HL-60 (cell line): Measurements from ENCODE around the gene CACNA1C.
A peak's percentile ranks its signal among the peaks of the same experiment; 100 is the strongest.

ENCODE experiments used
- DNase-seq, 2 experiments: peaks; one replicate each; pipeline ENCODE4 v3.0.0-alpha.2; 2010 to 2020; ENCODE audit warnings: low read depth in 1 of 2, low spot score in 1 of 2
- H3K27ac ChIP-seq: fragments of 250-450 bp; sonication (Bioruptor Pico); replicated peaks from 2 replicates; pipeline ENCODE4 v1.5.1; 2020; ENCODE audit warnings: mild to moderate bottlenecking, moderate library complexity
- H3K27me3 ChIP-seq: fragments of 250-450 bp; sonication (Bioruptor Pico); 2 replicates; pipeline ENCODE4 v1.5.1; 2021; ENCODE audit warnings: mild to moderate bottlenecking, moderate library complexity; ENCODE audit not compliant: insufficient read depth, poor library complexity, severe bottlenecking
- H3K4me3 ChIP-seq: replicated peaks from 2 replicates; pipeline ENCODE4 v1.5.1; 2011; ENCODE audit warnings: mild to moderate bottlenecking, control low read depth, low read length; ENCODE audit not compliant: insufficient read depth
- CTCF ChIP-seq: IDR thresholded peaks from one replicate; pipeline ENCODE4 v1.5.1; 2011; ENCODE audit warnings: low read length, control low read depth, inconsistent platforms; ENCODE audit not compliant: insufficient read depth
- GABPA ChIP-seq: IDR thresholded peaks from 2 replicates; pipeline ENCODE4 v1.6.1; 2012; ENCODE audit warnings: low read depth
- POLR2AphosphoS5 ChIP-seq: IDR thresholded peaks from 2 replicates; pipeline ENCODE4 v1.6.1; 2012; ENCODE audit warnings: low read depth
- REST ChIP-seq: IDR thresholded peaks from 2 replicates; pipeline ENCODE4 v1.6.1; 2012; ENCODE audit warnings: low read depth; ENCODE audit not compliant: insufficient replicate concordance
- SPI1 ChIP-seq: IDR thresholded peaks from 2 replicates; pipeline ENCODE4 v1.6.1; 2012; ENCODE audit warnings: low read depth, mild to moderate bottlenecking, borderline replicate concordance

Gene CACNA1C

GRCh38 chr12:2016862-2017545 is 35.8 kb upstream of the CACNA1C start:
- DNase-seq, result no peak
- Histone ChIP-seq H3K27ac (no peak overlapping the region), H3K4me3 (no peak overlapping the region), H3K27me3 (peaks cover 2% of the 10 kb centered on the region)
- TF ChIP-seq SPI1 (peak; percentile 69), POLR2AphosphoS5 (no peak), REST (no peak), CTCF (no peak)

- TF ChIP-seq REST (no peak), GABPA (no peak), SPI1 (no peak), CTCF (no peak), POLR2AphosphoS5 (no peak)
- Histone ChIP-seq H3K4me3 (no peak overlapping the region), H3K27me3 (peaks cover 2% of the 10 kb centered on the region), H3K27ac (no peak overlapping the region)
- no peak for DNase-seq
These were observed 35.0 kb upstream of the CACNA1C start for GRCh38 chr12:2017546-2018337.

GRCh38 chr12:2018391-2018790 is 34.4 kb upstream of the CACNA1C start:
- TF ChIP-seq SPI1 (no peak), CTCF (no peak), REST (no peak), POLR2AphosphoS5 (no peak), GABPA (no peak)
- no peak for DNase-seq
- peaks cover 2% of the 10 kb centered on the region for H3K27me3 ChIP-seq
- no peak overlapping the region for H3K27ac ChIP-seq
- no peak overlapping the region for H3K4me3 ChIP-seq
